Activated CD4-positive, alpha-beta T cell treated with anti-CD3 and anti-CD28 coated beads, Interleukin-2, Interleukin-4, amounts not matched to agents 100 ng/mL and 50 ng/mL, durations not matched to agents 16 hours and 8 hours (primary cell): ENCODE results near the gene ARID1A.
"Not testable (repeated sequence)": the region's sequence is repeated elsewhere in the genome, so short reads cannot be mapped to it uniquely, and the experiment has no call there.

Experiments
- DNase-seq: peaks from one replicate; pipeline ENCODE4 v3.0.0-alpha.2; 2020; ENCODE audit warnings: low spot score

The ARID1A gene

GRCh38 chr1:26697978-26698849, 2.4 kb downstream of the ARID1A start:
- DNase-seq = peak; percentile 78

- no peak for DNase-seq
Measured at GRCh38 chr1:26700711-26701110, 4.9 kb downstream of the ARID1A start.

- DNase-seq = no peak
Measured at GRCh38 chr1:26701266-26701994, 5.6 kb downstream of the ARID1A start.

GRCh38 chr1:26701995-26702679, 6.3 kb downstream of the ARID1A start:
- DNase-seq = no peak

GRCh38 chr1:26702680-26703038, 6.8 kb downstream of the ARID1A start:
- peak; percentile 74 for DNase-seq

GRCh38 chr1:26703478-26703877, 7.7 kb downstream of the ARID1A start:
- DNase-seq = no peak

- no peak for DNase-seq
Measured at GRCh38 chr1:26704629-26705028, 8.8 kb downstream of the ARID1A start.

GRCh38 chr1:26705227-26705626, 9.4 kb downstream of the ARID1A start:
- DNase-seq = not testable (repeated sequence)

GRCh38 chr1:26705788-26706311, 10.0 kb downstream of the ARID1A start:
- no peak for DNase-seq

GRCh38 chr1:26706315-26706714, 10.5 kb downstream of the ARID1A start:
- no peak for DNase-seq

- DNase-seq = no peak
Measured at GRCh38 chr1:26710811-26711210, 15.0 kb downstream of the ARID1A start.

GRCh38 chr1:26711777-26712176, 16.0 kb downstream of the ARID1A start:
- no peak for DNase-seq

- no peak for DNase-seq
Measured at GRCh38 chr1:26717017-26717491, 21.2 kb downstream of the ARID1A start.

GRCh38 chr1:26719205-26719604, 23.4 kb downstream of the ARID1A start:
- DNase-seq = no peak

- no peak for DNase-seq
Measured at GRCh38 chr1:26721669-26722355, 26.0 kb downstream of the ARID1A start.

- no peak for DNase-seq
Measured at GRCh38 chr1:26723013-26723991, 27.5 kb downstream of the ARID1A start.

GRCh38 chr1:26724118-26724517, 28.3 kb downstream of the ARID1A start:
- no peak for DNase-seq

GRCh38 chr1:26724926-26725325, 29.1 kb downstream of the ARID1A start:
- no peak for DNase-seq

- DNase-seq = not testable (repeated sequence)
Measured at GRCh38 chr1:26725904-26726303, 30.1 kb downstream of the ARID1A start.

- DNase-seq = no peak
Measured at GRCh38 chr1:26726784-26727183, 31.0 kb downstream of the ARID1A start.

GRCh38 chr1:26727476-26727875, 31.7 kb downstream of the ARID1A start:
- DNase-seq = no peak
